Transverse colon (tissue), 4 donors: ENCODE measurements around the gene ANKFN1.

Experiments
- EP300 ChIP-seq: sonication (generic); formaldehyde crosslinking; IDR thresholded peaks from one replicate; pipeline ENCODE4 v1.6.1; 2017; ENCODE audit warnings: antibody characterized with exemption, low read depth
- POLR2A ChIP-seq: fragments of 450-650 bp; IDR thresholded peaks from one replicate; pipeline ENCODE4 v1.6.1; 2016; ENCODE audit warnings: antibody characterized with exemption, mild to moderate bottlenecking, moderate library complexity
- POLR2AphosphoS5 ChIP-seq, 3 donors: sonication (generic); formaldehyde crosslinking; IDR thresholded peaks; one replicate each; pipeline ENCODE4 v1.6.1; 2016; ENCODE audit warnings: antibody characterized with exemption in 3 of 3
- TF ChIP-seq, protein P1 (sequence below), 5 experiments: fragments of 200-600 bp in 3 of 5; fragments of 450-650 bp in 2 of 5; sonication (generic) in 3 of 5; IDR thresholded peaks; 1 replicate in 2 of 5; 2 replicates in 3 of 5; pipeline ENCODE4 v1.5.1; 2016 to 2017; ENCODE audit warnings: antibody characterized with exemption in 5 of 5, inconsistent platforms in 3 of 5, mild to moderate bottlenecking in 2 of 5, moderate library complexity in 1 of 5

DNA sequence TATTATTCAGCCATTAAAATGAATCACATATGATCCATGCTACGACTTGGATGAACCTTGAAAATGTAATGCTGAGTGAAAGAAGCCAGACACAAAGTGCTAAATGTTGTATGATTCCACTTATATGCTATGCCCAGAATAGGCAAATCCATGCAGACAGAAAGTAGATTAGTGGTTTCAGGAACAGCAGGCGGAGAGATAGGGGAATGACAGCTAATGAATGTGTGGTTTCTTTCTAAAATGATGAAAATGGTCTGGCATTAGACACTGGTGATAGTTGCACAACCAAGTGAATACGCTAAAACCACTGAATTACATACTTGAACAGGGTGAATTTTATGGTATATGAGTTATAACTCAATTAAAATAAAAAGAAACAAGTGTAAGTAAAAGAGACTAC lies 318.4 kb downstream of the ANKFN1 start:
- TF ChIP-seq, protein P1, sequence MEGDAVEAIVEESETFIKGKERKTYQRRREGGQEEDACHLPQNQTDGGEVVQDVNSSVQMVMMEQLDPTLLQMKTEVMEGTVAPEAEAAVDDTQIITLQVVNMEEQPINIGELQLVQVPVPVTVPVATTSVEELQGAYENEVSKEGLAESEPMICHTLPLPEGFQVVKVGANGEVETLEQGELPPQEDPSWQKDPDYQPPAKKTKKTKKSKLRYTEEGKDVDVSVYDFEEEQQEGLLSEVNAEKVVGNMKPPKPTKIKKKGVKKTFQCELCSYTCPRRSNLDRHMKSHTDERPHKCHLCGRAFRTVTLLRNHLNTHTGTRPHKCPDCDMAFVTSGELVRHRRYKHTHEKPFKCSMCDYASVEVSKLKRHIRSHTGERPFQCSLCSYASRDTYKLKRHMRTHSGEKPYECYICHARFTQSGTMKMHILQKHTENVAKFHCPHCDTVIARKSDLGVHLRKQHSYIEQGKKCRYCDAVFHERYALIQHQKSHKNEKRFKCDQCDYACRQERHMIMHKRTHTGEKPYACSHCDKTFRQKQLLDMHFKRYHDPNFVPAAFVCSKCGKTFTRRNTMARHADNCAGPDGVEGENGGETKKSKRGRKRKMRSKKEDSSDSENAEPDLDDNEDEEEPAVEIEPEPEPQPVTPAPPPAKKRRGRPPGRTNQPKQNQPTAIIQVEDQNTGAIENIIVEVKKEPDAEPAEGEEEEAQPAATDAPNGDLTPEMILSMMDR (IDR thresholded peaks at IDR 0.05) = no peak
- no peak for TF ChIP-seq POLR2A
- no peak for TF ChIP-seq EP300
- no peak for TF ChIP-seq POLR2AphosphoS5 (IDR thresholded peaks at IDR 0.05)
